GM23338 (cell line): ENCODE results near the gene ZNF664. TPM values are rescaled to one million over a fixed set of nuclear protein-coding genes. Genes with fewer than 3 reads are reported as not detected.

Experiments used
- ATAC-seq: fragments of 200-7000 bp; cut with Tn5 transposase; 3 replicates; pipeline ENCODE4 v1.9.1; 2020
- DNase-seq: peaks from one replicate; pipeline ENCODE4 v3.0.0-alpha.2; 2015; ENCODE audit warnings: low spot score
- H2AFZ ChIP-seq: fragments of 200-600 bp; sonication (generic); 2 replicates; pipeline ENCODE4 v1.8.0; 2016; ENCODE audit warnings: antibody characterized with exemption, mild to moderate bottlenecking, moderate library complexity
- H3F3A ChIP-seq: fragments of 200-600 bp; sonication (generic); replicated peaks from 2 replicates; pipeline ENCODE4 v1.8.0; 2017; ENCODE audit warnings: antibody characterized with exemption, mixed run types, low read depth
- H3K27ac ChIP-seq: fragments of 200-600 bp; sonication (generic); 2 replicates; pipeline ENCODE4 v1.6.1; 2016; ENCODE audit warnings: low read depth
- H3K27me3 ChIP-seq: fragments of 200-600 bp; sonication (generic); 2 replicates; pipeline ENCODE4 v1.8.0; 2016; ENCODE audit warnings: mild to moderate bottlenecking, mixed run types, moderate library complexity; ENCODE audit not compliant: insufficient read depth
- H3K36me3 ChIP-seq: fragments of 200-600 bp; sonication (generic); 2 replicates; pipeline ENCODE4 v1.8.0; 2016; ENCODE audit warnings: mild to moderate bottlenecking; ENCODE audit not compliant: insufficient read depth
- H3K4me1 ChIP-seq: fragments of 200-600 bp; sonication (generic); 2 replicates; pipeline ENCODE4 v1.8.0; 2016; ENCODE audit warnings: mild to moderate bottlenecking, moderate library complexity; ENCODE audit not compliant: insufficient read depth
- H3K4me2 ChIP-seq: fragments of 200-600 bp; sonication (generic); 2 replicates; pipeline ENCODE4 v1.7.1; 2017; ENCODE audit warnings: mixed run types
- H3K4me3 ChIP-seq: fragments of 200-600 bp; sonication (generic); 2 replicates; pipeline ENCODE4 v1.6.1; 2016; ENCODE audit warnings: mixed run types
- H3K79me2 ChIP-seq: fragments of 200-600 bp; sonication (generic); replicated peaks from 2 replicates; pipeline ENCODE4 v1.8.0; 2017; ENCODE audit warnings: mild to moderate bottlenecking; ENCODE audit not compliant: insufficient read depth
- H3K9me2 ChIP-seq: fragments of 200-600 bp; sonication (generic); 2 replicates; pipeline ENCODE4 v1.8.0; 2017; ENCODE audit not compliant: insufficient read depth
- H4K20me1 ChIP-seq: fragments of 200-600 bp; sonication (generic); replicated peaks from 2 replicates; pipeline ENCODE4 v1.8.0; 2017; ENCODE audit warnings: mild to moderate bottlenecking; ENCODE audit not compliant: insufficient read depth
- H3K27ac Mint-ChIP-seq: 2 replicates; pipeline ENCODE4 v1.8.0; 2020; ENCODE audit warnings: inconsistent platforms, mild to moderate bottlenecking, moderate library complexity, mixed read lengths
- H3K27me3 Mint-ChIP-seq: 3 replicates; pipeline ENCODE4 v1.8.0; 2022; ENCODE audit warnings: low read depth, mild to moderate bottlenecking, moderate library complexity, mixed read lengths, inconsistent platforms; ENCODE audit not compliant: insufficient read depth, poor library complexity
- H3K36me3 Mint-ChIP-seq: 3 replicates; pipeline ENCODE4 v1.8.0; 2021; ENCODE audit warnings: low read depth, mild to moderate bottlenecking, inconsistent platforms, moderate library complexity, mixed read lengths
- H3K4me1 Mint-ChIP-seq: 3 replicates; pipeline ENCODE4 v1.8.0; 2020; ENCODE audit warnings: mild to moderate bottlenecking, inconsistent platforms, mixed read lengths
- H3K4me3 Mint-ChIP-seq: 3 replicates; pipeline ENCODE4 v1.8.0; 2021; ENCODE audit warnings: moderate library complexity, mild to moderate bottlenecking, inconsistent platforms, mixed read lengths
- H3K9me3 Mint-ChIP-seq: 3 replicates; pipeline ENCODE4 v1.8.0; 2020; ENCODE audit warnings: moderate library complexity, mild to moderate bottlenecking, inconsistent platforms, mixed read lengths
- CREB1 ChIP-seq: fragments of 250-450 bp; sonication (Bioruptor Pico); IDR thresholded peaks from 2 replicates; pipeline ENCODE4 v1.5.0; 2020; ENCODE audit warnings: low read depth, mild to moderate bottlenecking, moderate library complexity
- EZH2 ChIP-seq: fragments of 200-600 bp; sonication (generic); IDR thresholded peaks from one replicate; pipeline ENCODE4 v1.8.0; 2017; ENCODE audit warnings: antibody characterized with exemption, mild to moderate bottlenecking, low read depth; ENCODE audit not compliant: unreplicated experiment
- EZH2phosphoT487 ChIP-seq: fragments of 200-600 bp; sonication (generic); IDR thresholded peaks from one replicate; pipeline ENCODE4 v1.8.1; 2018; ENCODE audit warnings: antibody characterized with exemption; ENCODE audit not compliant: unreplicated experiment
- JUNB ChIP-seq: IDR thresholded peaks from one replicate; pipeline ENCODE4 v1.6.1; 2016; ENCODE audit warnings: antibody characterized with exemption; ENCODE audit not compliant: unreplicated experiment
- NANOG ChIP-seq: IDR thresholded peaks from 2 replicates; pipeline ENCODE4 v1.6.1; 2016; ENCODE audit warnings: antibody characterized with exemption, borderline replicate concordance
- POLR2AphosphoS5 ChIP-seq: IDR thresholded peaks from 2 replicates; pipeline ENCODE4 v1.6.1; 2016; ENCODE audit warnings: antibody characterized with exemption, low read depth
- ZNF114 ChIP-seq: fragments of 250-450 bp; sonication (Bioruptor Pico); IDR thresholded peaks from 2 replicates; pipeline ENCODE4 v1.5.0; 2020; ENCODE audit warnings: mild to moderate bottlenecking, moderate library complexity
- ZNF331 ChIP-seq: fragments of 250-450 bp; sonication (Bioruptor Pico); IDR thresholded peaks from 2 replicates; pipeline ENCODE4 v1.5.0; 2020; ENCODE audit warnings: low read depth, mild to moderate bottlenecking, moderate library complexity
- polyA plus RNA-seq: library from polyadenylated mRNA; unstranded; fragments of >200 nt; fragmentation: Nextera tagmentation; extraction: Ambion mirVana; gene quantifications from 2 replicates; pipeline ENCODE4 v1.2.1, GENCODE V29; 2016
- total RNA-seq: library from RNA; depleted of rRNA; stranded (reverse); fragments of >200 nt; shearing (Covaris generic); gene quantifications from 2 replicates; pipeline ENCODE4 v1.2.3, GENCODE V29; 2014
- TF ChIP-seq, protein P1 (sequence below), 2 experiments: fragments of 200-600 bp in 1 of 2; sonication (generic) in 1 of 2; conservative IDR thresholded peaks; 2 replicates each; pipeline versions ENCODE4 v1.5.1 to v1.6.1; 2016 to 2017; ENCODE audit warnings: antibody characterized with exemption in 2 of 2, low read depth in 2 of 2, mild to moderate bottlenecking in 2 of 2, moderate library complexity in 1 of 2
- TF ChIP-seq, protein P2 (sequence below): IDR thresholded peaks from 2 replicates; pipeline ENCODE4 v1.6.1; 2016; ENCODE audit warnings: antibody characterized with exemption
- TF ChIP-seq, protein P3 (sequence below): IDR thresholded peaks from one replicate; pipeline ENCODE4 v1.6.1; 2018; ENCODE audit warnings: antibody characterized with exemption; ENCODE audit not compliant: unreplicated experiment

Gene ZNF664
- total and polyA plus RNA-seq, 2 experiments from 2014 or later: 8.1 to 35.2 TPM

DNA sequence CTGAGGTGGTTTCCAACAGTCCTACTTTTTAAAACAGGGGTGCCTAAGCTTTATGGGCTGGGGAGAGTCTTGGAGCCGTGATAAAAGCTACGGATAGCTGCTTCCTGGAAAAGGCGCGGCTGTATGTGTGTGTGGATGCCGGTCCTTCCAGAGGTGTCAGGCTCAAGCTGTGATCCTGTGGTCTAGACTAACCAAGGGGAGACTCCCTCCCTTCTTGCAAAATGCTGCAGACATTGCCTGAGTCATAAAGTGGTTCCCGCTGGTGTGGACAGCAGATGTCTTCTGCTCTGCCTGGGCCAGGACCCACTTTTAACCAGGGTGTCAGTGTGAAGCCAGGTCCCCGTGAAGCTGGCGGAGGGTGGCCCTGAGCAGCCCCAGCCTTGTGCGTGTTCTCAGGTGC, 38.2 kb upstream of the ZNF664 start:
- Histone ChIP-seq H2AFZ (no peak overlapping the region), H3K36me3 (no peaks in the 10 kb centered on the region), H3K79me2 (no peaks in the 10 kb centered on the region), H3K4me1 (no peaks in the 10 kb centered on the region), H3K4me3 (no peak overlapping the region), H4K20me1 (0 out of 2 replicates have a peak, but pooled peaks cover 5% of the 10 kb centered on the region), H3K27me3 (no peaks in the 10 kb centered on the region), H3K9me2 (no peaks in the 10 kb centered on the region; the same call in 1 of the 2 replicates), H3K4me2 (no peak overlapping the region), H3K27ac (no peak overlapping the region), H3F3A (no peaks in the 10 kb centered on the region)
- no peak overlapping the region for H3K4me3 Mint-ChIP-seq
- peaks cover 3% of the 10 kb centered on the region for H3K4me1 Mint-ChIP-seq
- H3K9me3 Mint-ChIP-seq: no peaks in the 10 kb centered on the region
- ATAC-seq (no peak), DNase-seq (no peak)
- no peak for TF ChIP-seq JUNB
- no peak for TF ChIP-seq CREB1 (CRISPR knock-in tag)
- no peak for TF ChIP-seq NANOG
- no peak for TF ChIP-seq EZH2
- no peak for TF ChIP-seq ZNF331 (CRISPR knock-in tag)
- no peak for TF ChIP-seq POLR2AphosphoS5
- TF ChIP-seq, protein P1, sequence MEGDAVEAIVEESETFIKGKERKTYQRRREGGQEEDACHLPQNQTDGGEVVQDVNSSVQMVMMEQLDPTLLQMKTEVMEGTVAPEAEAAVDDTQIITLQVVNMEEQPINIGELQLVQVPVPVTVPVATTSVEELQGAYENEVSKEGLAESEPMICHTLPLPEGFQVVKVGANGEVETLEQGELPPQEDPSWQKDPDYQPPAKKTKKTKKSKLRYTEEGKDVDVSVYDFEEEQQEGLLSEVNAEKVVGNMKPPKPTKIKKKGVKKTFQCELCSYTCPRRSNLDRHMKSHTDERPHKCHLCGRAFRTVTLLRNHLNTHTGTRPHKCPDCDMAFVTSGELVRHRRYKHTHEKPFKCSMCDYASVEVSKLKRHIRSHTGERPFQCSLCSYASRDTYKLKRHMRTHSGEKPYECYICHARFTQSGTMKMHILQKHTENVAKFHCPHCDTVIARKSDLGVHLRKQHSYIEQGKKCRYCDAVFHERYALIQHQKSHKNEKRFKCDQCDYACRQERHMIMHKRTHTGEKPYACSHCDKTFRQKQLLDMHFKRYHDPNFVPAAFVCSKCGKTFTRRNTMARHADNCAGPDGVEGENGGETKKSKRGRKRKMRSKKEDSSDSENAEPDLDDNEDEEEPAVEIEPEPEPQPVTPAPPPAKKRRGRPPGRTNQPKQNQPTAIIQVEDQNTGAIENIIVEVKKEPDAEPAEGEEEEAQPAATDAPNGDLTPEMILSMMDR (conservative IDR thresholded peaks at IDR 0.05; ENCODE audit: low read depth in 2 of 2): no peak
- no peak for TF ChIP-seq EZH2phosphoT487
- TF ChIP-seq, protein P2, sequence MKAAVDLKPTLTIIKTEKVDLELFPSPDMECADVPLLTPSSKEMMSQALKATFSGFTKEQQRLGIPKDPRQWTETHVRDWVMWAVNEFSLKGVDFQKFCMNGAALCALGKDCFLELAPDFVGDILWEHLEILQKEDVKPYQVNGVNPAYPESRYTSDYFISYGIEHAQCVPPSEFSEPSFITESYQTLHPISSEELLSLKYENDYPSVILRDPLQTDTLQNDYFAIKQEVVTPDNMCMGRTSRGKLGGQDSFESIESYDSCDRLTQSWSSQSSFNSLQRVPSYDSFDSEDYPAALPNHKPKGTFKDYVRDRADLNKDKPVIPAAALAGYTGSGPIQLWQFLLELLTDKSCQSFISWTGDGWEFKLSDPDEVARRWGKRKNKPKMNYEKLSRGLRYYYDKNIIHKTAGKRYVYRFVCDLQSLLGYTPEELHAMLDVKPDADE: no peak
- no peak for TF ChIP-seq ZNF114 (CRISPR knock-in tag)
- TF ChIP-seq, protein P3, sequence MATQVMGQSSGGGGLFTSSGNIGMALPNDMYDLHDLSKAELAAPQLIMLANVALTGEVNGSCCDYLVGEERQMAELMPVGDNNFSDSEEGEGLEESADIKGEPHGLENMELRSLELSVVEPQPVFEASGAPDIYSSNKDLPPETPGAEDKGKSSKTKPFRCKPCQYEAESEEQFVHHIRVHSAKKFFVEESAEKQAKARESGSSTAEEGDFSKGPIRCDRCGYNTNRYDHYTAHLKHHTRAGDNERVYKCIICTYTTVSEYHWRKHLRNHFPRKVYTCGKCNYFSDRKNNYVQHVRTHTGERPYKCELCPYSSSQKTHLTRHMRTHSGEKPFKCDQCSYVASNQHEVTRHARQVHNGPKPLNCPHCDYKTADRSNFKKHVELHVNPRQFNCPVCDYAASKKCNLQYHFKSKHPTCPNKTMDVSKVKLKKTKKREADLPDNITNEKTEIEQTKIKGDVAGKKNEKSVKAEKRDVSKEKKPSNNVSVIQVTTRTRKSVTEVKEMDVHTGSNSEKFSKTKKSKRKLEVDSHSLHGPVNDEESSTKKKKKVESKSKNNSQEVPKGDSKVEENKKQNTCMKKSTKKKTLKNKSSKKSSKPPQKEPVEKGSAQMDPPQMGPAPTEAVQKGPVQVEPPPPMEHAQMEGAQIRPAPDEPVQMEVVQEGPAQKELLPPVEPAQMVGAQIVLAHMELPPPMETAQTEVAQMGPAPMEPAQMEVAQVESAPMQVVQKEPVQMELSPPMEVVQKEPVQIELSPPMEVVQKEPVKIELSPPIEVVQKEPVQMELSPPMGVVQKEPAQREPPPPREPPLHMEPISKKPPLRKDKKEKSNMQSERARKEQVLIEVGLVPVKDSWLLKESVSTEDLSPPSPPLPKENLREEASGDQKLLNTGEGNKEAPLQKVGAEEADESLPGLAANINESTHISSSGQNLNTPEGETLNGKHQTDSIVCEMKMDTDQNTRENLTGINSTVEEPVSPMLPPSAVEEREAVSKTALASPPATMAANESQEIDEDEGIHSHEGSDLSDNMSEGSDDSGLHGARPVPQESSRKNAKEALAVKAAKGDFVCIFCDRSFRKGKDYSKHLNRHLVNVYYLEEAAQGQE: no peak
- H3K27ac Mint-ChIP-seq: no peak overlapping the region
- peaks cover 8% of the 10 kb centered on the region for H3K27me3 Mint-ChIP-seq
- no peaks in the 10 kb centered on the region for H3K36me3 Mint-ChIP-seq
